SK-N-SH treated with all-trans-retinoic acid at 6 μM for 48 hours (cell line): ENCODE measurements around the gene PRKAR1B.

Source experiments
- ATAC-seq: fragments of 200-7000 bp; cut with Tn5 transposase; 3 replicates; pipeline ENCODE4 v1.9.1; 2020; ENCODE audit warnings: mild to moderate bottlenecking, moderate library complexity
- ARNTL ChIP-seq: fragments of 450-650 bp; formaldehyde crosslinking; IDR thresholded peaks from 2 replicates; pipeline ENCODE4 v1.5.0; 2020; ENCODE audit warnings: low read depth, mild to moderate bottlenecking, moderate library complexity, borderline replicate concordance
- BACH2 ChIP-seq: fragments of 250-450 bp; sonication (Bioruptor Pico); IDR thresholded peaks from 2 replicates; pipeline ENCODE4 v1.9.0; 2021; ENCODE audit warnings: mild to moderate bottlenecking, borderline replicate concordance
- CSDC2 ChIP-seq: fragments of 250-450 bp; sonication (Bioruptor Pico); IDR thresholded peaks from 2 replicates; pipeline ENCODE4 v1.5.0; 2020; ENCODE audit warnings: mild to moderate bottlenecking, moderate library complexity
- ESRRG ChIP-seq: fragments of 250-450 bp; sonication (Bioruptor Pico); IDR thresholded peaks from 2 replicates; pipeline ENCODE4 v1.6.1; 2021; ENCODE audit warnings: mild to moderate bottlenecking
- GLIS3 ChIP-seq: fragments of 250-450 bp; sonication (Bioruptor Pico); IDR thresholded peaks from 2 replicates; pipeline ENCODE4 v1.5.0; 2020; ENCODE audit warnings: mild to moderate bottlenecking, moderate library complexity
- ISL1 ChIP-seq: fragments of 250-450 bp; sonication (Bioruptor Pico); IDR thresholded peaks from 2 replicates; pipeline ENCODE4 v2.1.2; 2022; ENCODE audit warnings: mild to moderate bottlenecking, moderate library complexity
- POU6F1 ChIP-seq: fragments of 250-450 bp; sonication (Bioruptor Pico); IDR thresholded peaks from 2 replicates; pipeline ENCODE4 v1.8.0; 2021; ENCODE audit warnings: low read depth, mild to moderate bottlenecking, moderate library complexity, borderline replicate concordance
- RARB ChIP-seq: fragments of 250-450 bp; sonication (Bioruptor Pico); IDR thresholded peaks from 2 replicates; pipeline ENCODE4 v1.8.0; 2021; ENCODE audit warnings: mild to moderate bottlenecking, moderate library complexity
- SNAI2 ChIP-seq: fragments of 250-450 bp; sonication (Bioruptor Pico); IDR thresholded peaks from 2 replicates; pipeline ENCODE4 v1.5.0; 2020; ENCODE audit warnings: mild to moderate bottlenecking, moderate library complexity
- TOX ChIP-seq: fragments of 250-450 bp; sonication (Bioruptor Pico); IDR thresholded peaks from 2 replicates; pipeline ENCODE4 v1.8.0; 2021; ENCODE audit warnings: mild to moderate bottlenecking, moderate library complexity, borderline replicate concordance
- ZC3H10 ChIP-seq: fragments of 250-450 bp; sonication (Bioruptor Pico); IDR thresholded peaks from 2 replicates; pipeline ENCODE4 v1.5.1; 2021; ENCODE audit warnings: mild to moderate bottlenecking, moderate library complexity
- ZFP3 ChIP-seq: fragments of 250-450 bp; sonication (Bioruptor Pico); IDR thresholded peaks from 2 replicates; pipeline ENCODE4 v1.5.0; 2020; ENCODE audit warnings: mild to moderate bottlenecking, moderate library complexity
- ZNF565 ChIP-seq: fragments of 450-650 bp; formaldehyde crosslinking; conservative IDR thresholded peaks from 2 replicates; pipeline ENCODE4 v1.5.0; 2020; ENCODE audit warnings: low read depth, mild to moderate bottlenecking, moderate library complexity
- ZNF70 ChIP-seq: fragments of 450-650 bp; formaldehyde crosslinking; IDR thresholded peaks from 2 replicates; pipeline ENCODE4 v1.5.0; 2020; ENCODE audit warnings: mild to moderate bottlenecking, moderate library complexity
- ZNF8 ChIP-seq: fragments of 450-650 bp; formaldehyde crosslinking; IDR thresholded peaks from 2 replicates; pipeline ENCODE4 v1.5.0; 2020; ENCODE audit warnings: mild to moderate bottlenecking, moderate library complexity
- TF ChIP-seq, protein P1 (sequence below): fragments of 250-450 bp; sonication (Bioruptor Pico); IDR thresholded peaks from 2 replicates; pipeline ENCODE4 v1.5.0; 2020; ENCODE audit warnings: mild to moderate bottlenecking, moderate library complexity
- TF ChIP-seq, protein P2 (sequence below): fragments of 250-450 bp; sonication (Bioruptor Pico); IDR thresholded peaks from 2 replicates; pipeline ENCODE4 v1.5.1; 2020; ENCODE audit warnings: low read depth, mild to moderate bottlenecking, moderate library complexity

The PRKAR1B gene

GRCh38 chr7:713139-713457, 14.0 kb downstream of the PRKAR1B start:
- no peak for TF ChIP-seq ISL1 (CRISPR knock-in tag)
- TF ChIP-seq, protein P1, sequence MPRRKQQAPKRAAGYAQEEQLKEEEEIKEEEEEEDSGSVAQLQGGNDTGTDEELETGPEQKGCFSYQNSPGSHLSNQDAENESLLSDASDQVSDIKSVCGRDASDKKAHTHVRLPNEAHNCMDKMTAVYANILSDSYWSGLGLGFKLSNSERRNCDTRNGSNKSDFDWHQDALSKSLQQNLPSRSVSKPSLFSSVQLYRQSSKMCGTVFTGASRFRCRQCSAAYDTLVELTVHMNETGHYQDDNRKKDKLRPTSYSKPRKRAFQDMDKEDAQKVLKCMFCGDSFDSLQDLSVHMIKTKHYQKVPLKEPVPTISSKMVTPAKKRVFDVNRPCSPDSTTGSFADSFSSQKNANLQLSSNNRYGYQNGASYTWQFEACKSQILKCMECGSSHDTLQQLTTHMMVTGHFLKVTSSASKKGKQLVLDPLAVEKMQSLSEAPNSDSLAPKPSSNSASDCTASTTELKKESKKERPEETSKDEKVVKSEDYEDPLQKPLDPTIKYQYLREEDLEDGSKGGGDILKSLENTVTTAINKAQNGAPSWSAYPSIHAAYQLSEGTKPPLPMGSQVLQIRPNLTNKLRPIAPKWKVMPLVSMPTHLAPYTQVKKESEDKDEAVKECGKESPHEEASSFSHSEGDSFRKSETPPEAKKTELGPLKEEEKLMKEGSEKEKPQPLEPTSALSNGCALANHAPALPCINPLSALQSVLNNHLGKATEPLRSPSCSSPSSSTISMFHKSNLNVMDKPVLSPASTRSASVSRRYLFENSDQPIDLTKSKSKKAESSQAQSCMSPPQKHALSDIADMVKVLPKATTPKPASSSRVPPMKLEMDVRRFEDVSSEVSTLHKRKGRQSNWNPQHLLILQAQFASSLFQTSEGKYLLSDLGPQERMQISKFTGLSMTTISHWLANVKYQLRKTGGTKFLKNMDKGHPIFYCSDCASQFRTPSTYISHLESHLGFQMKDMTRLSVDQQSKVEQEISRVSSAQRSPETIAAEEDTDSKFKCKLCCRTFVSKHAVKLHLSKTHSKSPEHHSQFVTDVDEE = no peak
- no peak for TF ChIP-seq ZNF70
- peak; percentile 10; the same call in 1 of the 3 replicates for ATAC-seq

DNA sequence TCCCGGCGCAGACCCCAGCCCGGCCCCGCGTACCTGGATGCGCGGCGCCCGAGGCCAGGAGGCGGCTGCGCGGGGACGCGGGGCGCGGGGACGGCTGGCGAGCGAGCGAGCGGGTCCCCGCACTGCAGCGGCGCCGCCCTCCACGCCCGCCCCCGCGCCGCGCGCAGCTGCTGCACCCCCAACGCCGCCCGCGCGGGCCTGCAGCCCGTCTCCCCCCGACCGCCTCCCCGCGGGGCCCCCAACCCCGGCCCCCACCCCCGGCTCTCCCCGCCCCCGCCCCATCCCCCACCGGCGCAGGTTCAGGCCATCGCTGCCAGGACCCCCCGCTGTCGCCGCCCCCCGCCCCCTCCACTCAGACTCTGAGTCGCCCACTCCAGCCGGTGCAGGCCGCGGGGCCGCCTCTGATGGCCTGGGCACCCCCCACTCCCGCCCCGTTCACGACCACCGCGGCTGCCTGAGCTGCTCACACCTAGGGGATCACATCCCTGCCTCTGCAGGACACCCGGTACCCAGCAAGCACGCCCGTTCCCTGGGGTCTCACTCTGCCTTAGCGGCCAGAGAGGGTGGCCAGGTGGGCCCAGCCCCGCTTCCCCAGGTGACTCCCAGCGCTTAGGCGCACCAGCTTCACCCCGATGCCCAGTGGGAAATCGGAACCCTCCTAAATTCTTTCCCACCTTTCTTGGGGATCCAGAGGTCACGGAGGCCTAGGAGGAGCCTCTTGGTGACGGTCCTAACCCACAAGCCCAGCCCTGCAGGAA, 14.5 kb downstream of the PRKAR1B start:
- TF ChIP-seq, protein P2, sequence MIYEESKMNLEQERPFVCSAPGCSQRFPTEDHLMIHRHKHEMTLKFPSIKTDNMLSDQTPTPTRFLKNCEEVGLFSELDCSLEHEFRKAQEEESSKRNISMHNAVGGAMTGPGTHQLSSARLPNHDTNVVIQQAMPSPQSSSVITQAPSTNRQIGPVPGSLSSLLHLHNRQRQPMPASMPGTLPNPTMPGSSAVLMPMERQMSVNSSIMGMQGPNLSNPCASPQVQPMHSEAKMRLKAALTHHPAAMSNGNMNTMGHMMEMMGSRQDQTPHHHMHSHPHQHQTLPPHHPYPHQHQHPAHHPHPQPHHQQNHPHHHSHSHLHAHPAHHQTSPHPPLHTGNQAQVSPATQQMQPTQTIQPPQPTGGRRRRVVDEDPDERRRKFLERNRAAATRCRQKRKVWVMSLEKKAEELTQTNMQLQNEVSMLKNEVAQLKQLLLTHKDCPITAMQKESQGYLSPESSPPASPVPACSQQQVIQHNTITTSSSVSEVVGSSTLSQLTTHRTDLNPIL (CRISPR knock-in tag) = no peak
- TF ChIP-seq ZNF565 (no peak), TOX (no peak), ZNF8 (no peak), ARNTL (CRISPR knock-in tag) (no peak), ZC3H10 (CRISPR knock-in tag) (no peak), GLIS3 (CRISPR knock-in tag) (no peak), RARB (CRISPR knock-in tag) (no peak)
- peak; percentile 34 for ATAC-seq

DNA sequence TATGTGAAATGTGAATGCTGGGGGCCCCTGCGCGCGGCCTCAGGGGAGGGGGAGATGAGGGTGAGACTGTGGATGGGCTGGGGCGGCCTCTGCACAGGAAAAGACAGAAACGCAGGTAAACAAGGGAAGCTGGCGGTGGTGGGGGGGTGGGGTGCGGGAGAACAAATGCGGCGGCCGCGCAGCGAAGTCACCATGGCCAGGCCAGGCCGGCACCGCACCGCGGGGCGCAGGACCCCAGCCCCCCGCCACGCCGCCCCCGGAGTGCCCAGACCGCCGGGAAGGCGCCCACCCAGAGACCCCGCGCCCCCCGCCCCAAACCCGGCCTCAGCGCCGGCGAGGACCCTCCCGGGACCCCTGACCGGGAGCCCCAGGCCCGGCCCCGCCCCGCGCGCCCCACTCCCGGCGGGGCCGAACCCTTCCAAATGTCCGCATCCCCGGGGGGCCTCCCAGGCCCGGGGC, 15.1 kb downstream of the PRKAR1B start:
- no peak for ATAC-seq

More for the DNA sequence above, 15.1 kb downstream of the PRKAR1B start:
- no peak for TF ChIP-seq CSDC2 (CRISPR knock-in tag)
- no peak for TF ChIP-seq ARNTL (CRISPR knock-in tag)
- no peak for TF ChIP-seq POU6F1 (CRISPR knock-in tag)
- TF ChIP-seq TOX = no peak
- TF ChIP-seq SNAI2 (CRISPR knock-in tag) = no peak
- TF ChIP-seq ZC3H10 (CRISPR knock-in tag) = no peak
- no peak for TF ChIP-seq BACH2
- TF ChIP-seq, protein P2 (CRISPR knock-in tag) = no peak
- TF ChIP-seq, protein P1 = no peak
- no peak for TF ChIP-seq GLIS3 (CRISPR knock-in tag)
- TF ChIP-seq ZFP3 (CRISPR knock-in tag) = no peak
- TF ChIP-seq ESRRG (CRISPR knock-in tag) = no peak
